ENCODE measurements around the gene APOBEC3C. TPM values are rescaled to one million over a fixed set of nuclear protein-coding genes. Genes with fewer than 3 reads are reported as not detected.
"Not testable (repeated sequence)": the region's sequence is repeated elsewhere in the genome, so short reads cannot be mapped to it uniquely, and the experiment has no call there.

Gene APOBEC3C
- total RNA-seq, 1 experiment from 2014 or later = 12.7 TPM

DNA sequence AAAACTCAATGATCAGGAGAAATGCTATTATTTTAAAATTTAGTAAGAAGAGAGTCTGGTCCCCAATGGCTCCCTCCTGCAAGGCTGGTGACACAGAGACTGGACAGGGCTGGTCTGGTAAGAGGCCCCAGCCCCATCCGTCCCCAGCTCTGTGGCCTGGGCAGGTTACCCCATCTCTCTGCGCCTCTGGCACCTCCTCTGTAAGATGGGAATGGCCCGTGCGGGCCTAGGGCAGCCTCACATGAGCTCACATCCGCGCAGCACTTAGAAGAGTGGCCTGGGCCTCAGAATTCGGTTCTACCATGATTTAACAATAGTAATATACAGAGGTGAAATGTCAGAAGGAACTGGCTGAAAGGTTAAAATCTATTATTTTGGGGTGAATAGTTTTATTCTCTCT, 27.9 kb downstream of the APOBEC3C start:
- ChIA-PET CTCF (no interaction called here), POLR2A (interaction anchor here (0.7 kb wide), 2 partner anchors 163 to 476 kb away, joined by 3 to 8 read pairs; no protein-coding TSS in a partner anchor)
- no peak for TF ChIP-seq SIN3A (IDR thresholded peaks at IDR 0.05; ENCODE audit: borderline replicate concordance, insufficient read depth, low read depth, low read length)
- TF ChIP-seq, protein P1, sequence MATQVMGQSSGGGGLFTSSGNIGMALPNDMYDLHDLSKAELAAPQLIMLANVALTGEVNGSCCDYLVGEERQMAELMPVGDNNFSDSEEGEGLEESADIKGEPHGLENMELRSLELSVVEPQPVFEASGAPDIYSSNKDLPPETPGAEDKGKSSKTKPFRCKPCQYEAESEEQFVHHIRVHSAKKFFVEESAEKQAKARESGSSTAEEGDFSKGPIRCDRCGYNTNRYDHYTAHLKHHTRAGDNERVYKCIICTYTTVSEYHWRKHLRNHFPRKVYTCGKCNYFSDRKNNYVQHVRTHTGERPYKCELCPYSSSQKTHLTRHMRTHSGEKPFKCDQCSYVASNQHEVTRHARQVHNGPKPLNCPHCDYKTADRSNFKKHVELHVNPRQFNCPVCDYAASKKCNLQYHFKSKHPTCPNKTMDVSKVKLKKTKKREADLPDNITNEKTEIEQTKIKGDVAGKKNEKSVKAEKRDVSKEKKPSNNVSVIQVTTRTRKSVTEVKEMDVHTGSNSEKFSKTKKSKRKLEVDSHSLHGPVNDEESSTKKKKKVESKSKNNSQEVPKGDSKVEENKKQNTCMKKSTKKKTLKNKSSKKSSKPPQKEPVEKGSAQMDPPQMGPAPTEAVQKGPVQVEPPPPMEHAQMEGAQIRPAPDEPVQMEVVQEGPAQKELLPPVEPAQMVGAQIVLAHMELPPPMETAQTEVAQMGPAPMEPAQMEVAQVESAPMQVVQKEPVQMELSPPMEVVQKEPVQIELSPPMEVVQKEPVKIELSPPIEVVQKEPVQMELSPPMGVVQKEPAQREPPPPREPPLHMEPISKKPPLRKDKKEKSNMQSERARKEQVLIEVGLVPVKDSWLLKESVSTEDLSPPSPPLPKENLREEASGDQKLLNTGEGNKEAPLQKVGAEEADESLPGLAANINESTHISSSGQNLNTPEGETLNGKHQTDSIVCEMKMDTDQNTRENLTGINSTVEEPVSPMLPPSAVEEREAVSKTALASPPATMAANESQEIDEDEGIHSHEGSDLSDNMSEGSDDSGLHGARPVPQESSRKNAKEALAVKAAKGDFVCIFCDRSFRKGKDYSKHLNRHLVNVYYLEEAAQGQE (IDR thresholded peaks at IDR 0.05; ENCODE audit: insufficient read depth in 1 of 2, low read depth in 2 of 2, low read length in 1 of 2) = no peak
- TF ChIP-seq POLR2AphosphoS5 (IDR thresholded peaks at IDR 0.05; ENCODE audit: low read depth, low read length) = no peak
- TF ChIP-seq, protein P2, sequence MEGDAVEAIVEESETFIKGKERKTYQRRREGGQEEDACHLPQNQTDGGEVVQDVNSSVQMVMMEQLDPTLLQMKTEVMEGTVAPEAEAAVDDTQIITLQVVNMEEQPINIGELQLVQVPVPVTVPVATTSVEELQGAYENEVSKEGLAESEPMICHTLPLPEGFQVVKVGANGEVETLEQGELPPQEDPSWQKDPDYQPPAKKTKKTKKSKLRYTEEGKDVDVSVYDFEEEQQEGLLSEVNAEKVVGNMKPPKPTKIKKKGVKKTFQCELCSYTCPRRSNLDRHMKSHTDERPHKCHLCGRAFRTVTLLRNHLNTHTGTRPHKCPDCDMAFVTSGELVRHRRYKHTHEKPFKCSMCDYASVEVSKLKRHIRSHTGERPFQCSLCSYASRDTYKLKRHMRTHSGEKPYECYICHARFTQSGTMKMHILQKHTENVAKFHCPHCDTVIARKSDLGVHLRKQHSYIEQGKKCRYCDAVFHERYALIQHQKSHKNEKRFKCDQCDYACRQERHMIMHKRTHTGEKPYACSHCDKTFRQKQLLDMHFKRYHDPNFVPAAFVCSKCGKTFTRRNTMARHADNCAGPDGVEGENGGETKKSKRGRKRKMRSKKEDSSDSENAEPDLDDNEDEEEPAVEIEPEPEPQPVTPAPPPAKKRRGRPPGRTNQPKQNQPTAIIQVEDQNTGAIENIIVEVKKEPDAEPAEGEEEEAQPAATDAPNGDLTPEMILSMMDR (IDR thresholded peaks at IDR 0.05) = no peak
- TF ChIP-seq TCF7L2 (IDR thresholded peaks at IDR 0.05; ENCODE audit: low read depth, low read length) = no peak
- Histone ChIP-seq H3K4me3 (ENCODE audit: low read depth in 2 of 2, low read length in 2 of 2) (no peak overlapping the region), H3K27me3 (ENCODE audit: control insufficient read depth, insufficient read depth, low read length) (no peaks in the 10 kb centered on the region), H3K9me3 (ENCODE audit: control insufficient read depth, insufficient read depth, low read depth, low read length) (no peaks in the 10 kb centered on the region), H3K27ac (ENCODE audit: low read length) (no peak overlapping the region), H3K4me1 (ENCODE audit: control insufficient read depth, insufficient read depth, low read length) (no peaks in the 10 kb centered on the region), H3K36me3 (ENCODE audit: control insufficient read depth, insufficient read depth, low read length) (no peaks in the 10 kb centered on the region)
- DNase-seq (ENCODE audit: low read depth, low spot score) = no peak
- intact Hi-C loops (cut with micrococcal nuclease; ENCODE audit: unreplicated experiment) = no loop called here
- no TSS peak for BruUV-seq (replicated peaks)
- no peak for ATAC-seq
- in situ Hi-C loops (cut with HindIII; ENCODE audit: low pct_unique_long_range_greater_than_20kb, low sequenced_read_pairs) = no loop called here

DNA sequence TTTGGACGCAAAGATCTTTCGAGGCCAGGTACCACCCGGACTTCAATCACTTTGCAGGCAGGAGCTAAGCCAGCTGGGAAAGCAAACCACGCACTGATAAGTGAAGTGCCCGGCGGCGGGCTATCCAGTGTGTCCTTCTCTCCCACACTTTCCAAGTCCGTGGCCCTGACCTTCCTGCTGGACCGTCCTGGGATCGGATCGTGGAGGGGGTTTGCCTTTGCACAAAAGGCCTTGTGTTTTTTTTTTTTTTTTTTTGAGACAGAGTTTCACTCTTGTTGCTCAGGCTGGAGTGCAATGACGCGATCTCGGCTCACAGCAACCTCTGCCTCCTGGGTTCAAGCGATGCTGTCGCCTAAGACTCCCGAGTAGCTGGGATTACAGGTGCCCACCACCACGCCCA, 29.0 kb downstream of the APOBEC3C start:
- DNase-seq (ENCODE audit: low read depth, low spot score); in situ Hi-C loops (cut with HindIII; ENCODE audit: low pct_unique_long_range_greater_than_20kb, low sequenced_read_pairs); H3K4me1 ChIP-seq (ENCODE audit: control insufficient read depth, insufficient read depth, low read length); CTCF ChIA-PET; intact Hi-C loops (cut with micrococcal nuclease; ENCODE audit: unreplicated experiment); H3K27ac ChIP-seq (ENCODE audit: low read length); POLR2A ChIA-PET; ATAC-seq; BruUV-seq (replicated peaks); H3K9me3 ChIP-seq (ENCODE audit: control insufficient read depth, insufficient read depth, low read depth, low read length); H3K27me3 ChIP-seq (ENCODE audit: control insufficient read depth, insufficient read depth, low read length); H3K4me3 ChIP-seq (ENCODE audit: low read depth in 2 of 2, low read length in 2 of 2); H3K36me3 ChIP-seq (ENCODE audit: control insufficient read depth, insufficient read depth, low read length): not testable (repeated sequence)

DNA sequence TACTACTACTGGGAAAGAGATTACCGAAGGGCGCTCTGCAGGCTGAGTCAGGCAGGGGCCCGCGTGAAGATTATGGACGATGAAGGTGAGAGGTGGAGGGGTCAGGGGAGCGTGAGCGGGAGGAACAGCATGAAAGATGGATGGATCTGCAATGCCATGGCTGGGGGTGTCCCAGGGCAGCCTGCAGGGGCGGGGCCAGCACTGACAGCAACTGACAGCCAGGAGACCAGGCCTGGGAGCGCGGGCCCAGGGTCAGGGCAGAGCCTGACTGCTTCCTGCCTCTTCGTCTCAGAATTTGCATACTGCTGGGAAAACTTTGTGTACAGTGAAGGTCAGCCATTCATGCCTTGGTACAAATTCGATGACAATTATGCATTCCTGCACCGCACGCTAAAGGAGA, 31.1 kb downstream of the APOBEC3C start:
- H3K4me3 ChIP-seq (ENCODE audit: low read depth in 2 of 2, low read length in 2 of 2); H3K36me3 ChIP-seq (ENCODE audit: control insufficient read depth, insufficient read depth, low read length); H3K27me3 ChIP-seq (ENCODE audit: control insufficient read depth, insufficient read depth, low read length); H3K9me3 ChIP-seq (ENCODE audit: control insufficient read depth, insufficient read depth, low read depth, low read length); ATAC-seq; H3K27ac ChIP-seq (ENCODE audit: low read length); intact Hi-C loops (cut with micrococcal nuclease; ENCODE audit: unreplicated experiment); BruUV-seq (replicated peaks); CTCF ChIA-PET; POLR2A ChIA-PET; in situ Hi-C loops (cut with HindIII; ENCODE audit: low pct_unique_long_range_greater_than_20kb, low sequenced_read_pairs); DNase-seq (ENCODE audit: low read depth, low spot score); H3K4me1 ChIP-seq (ENCODE audit: control insufficient read depth, insufficient read depth, low read length): not testable (repeated sequence)

DNA sequence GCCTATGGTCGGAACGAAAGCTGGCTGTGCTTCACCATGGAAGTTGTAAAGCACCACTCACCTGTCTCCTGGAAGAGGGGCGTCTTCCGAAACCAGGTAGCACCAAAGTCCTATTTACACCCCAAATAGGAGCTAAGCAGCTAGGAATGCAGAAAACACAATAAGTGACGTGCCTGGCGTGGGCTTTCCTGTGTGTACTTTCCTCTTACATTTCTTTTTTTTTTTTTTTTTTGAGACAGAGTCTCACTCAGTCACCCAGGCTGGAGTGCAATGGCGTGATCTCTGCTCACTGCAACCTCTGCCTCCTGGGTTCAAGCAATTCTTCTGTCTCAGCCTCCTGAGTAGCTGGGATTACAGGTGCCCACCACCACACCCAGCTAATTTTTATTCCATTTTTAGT, 35.4 kb downstream of the APOBEC3C start:
- intact Hi-C loops (cut with micrococcal nuclease; ENCODE audit: unreplicated experiment); in situ Hi-C loops (cut with HindIII; ENCODE audit: low pct_unique_long_range_greater_than_20kb, low sequenced_read_pairs); BruUV-seq (replicated peaks); H3K4me3 ChIP-seq (ENCODE audit: low read depth in 2 of 2, low read length in 2 of 2); H3K36me3 ChIP-seq (ENCODE audit: control insufficient read depth, insufficient read depth, low read length); ATAC-seq; H3K27me3 ChIP-seq (ENCODE audit: control insufficient read depth, insufficient read depth, low read length); CTCF ChIA-PET; DNase-seq (ENCODE audit: low read depth, low spot score); H3K9me3 ChIP-seq (ENCODE audit: control insufficient read depth, insufficient read depth, low read depth, low read length); H3K27ac ChIP-seq (ENCODE audit: low read length); H3K4me1 ChIP-seq (ENCODE audit: control insufficient read depth, insufficient read depth, low read length); POLR2A ChIA-PET: not testable (repeated sequence)

DNA sequence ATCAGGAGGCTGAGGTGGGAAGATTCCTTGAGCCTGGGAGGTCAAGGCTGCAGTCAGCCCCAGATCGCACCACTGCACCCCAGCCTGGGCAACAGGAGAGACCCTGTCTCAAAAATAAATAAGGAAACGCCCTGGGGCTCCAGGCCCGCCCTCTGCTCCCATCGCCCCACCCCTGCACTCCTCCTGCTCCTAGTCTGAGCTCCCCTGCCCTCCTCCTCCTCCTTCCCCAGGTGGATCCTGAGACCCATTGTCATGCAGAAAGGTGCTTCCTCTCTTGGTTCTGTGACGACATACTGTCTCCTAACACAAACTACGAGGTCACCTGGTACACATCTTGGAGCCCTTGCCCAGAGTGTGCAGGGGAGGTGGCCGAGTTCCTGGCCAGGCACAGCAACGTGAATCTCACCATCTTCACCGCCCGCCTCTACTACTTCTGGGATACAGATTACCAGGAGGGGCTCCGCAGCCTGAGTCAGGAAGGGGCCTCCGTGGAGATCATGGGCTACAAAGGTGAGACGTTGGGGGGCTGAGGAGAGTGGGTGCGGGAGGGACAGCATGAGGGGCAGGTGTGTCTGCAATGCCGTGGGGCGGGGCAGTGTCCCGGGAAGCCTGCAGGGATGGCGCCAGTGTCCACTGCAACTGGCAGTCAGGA, 37.9 kb downstream of the APOBEC3C start:
- POLR2A ChIA-PET; BruUV-seq (replicated peaks); CTCF ChIA-PET; H3K27ac ChIP-seq (ENCODE audit: low read length); intact Hi-C loops (cut with micrococcal nuclease; ENCODE audit: unreplicated experiment); ATAC-seq; DNase-seq (ENCODE audit: low read depth, low spot score); in situ Hi-C loops (cut with HindIII; ENCODE audit: low pct_unique_long_range_greater_than_20kb, low sequenced_read_pairs); H3K9me3 ChIP-seq (ENCODE audit: control insufficient read depth, insufficient read depth, low read depth, low read length); H3K36me3 ChIP-seq (ENCODE audit: control insufficient read depth, insufficient read depth, low read length); H3K27me3 ChIP-seq (ENCODE audit: control insufficient read depth, insufficient read depth, low read length); H3K4me3 ChIP-seq (ENCODE audit: low read depth in 2 of 2, low read length in 2 of 2); H3K4me1 ChIP-seq (ENCODE audit: control insufficient read depth, insufficient read depth, low read length): not testable (repeated sequence)
